GM12878 (cell line): ENCODE measurements around the gene UAP1L1. TPM values are rescaled to one million over a fixed set of nuclear protein-coding genes. Genes with fewer than 3 reads are reported as not detected.
"Not testable (repeated sequence)": the region's sequence is repeated elsewhere in the genome, so short reads cannot be mapped to it uniquely, and the experiment has no call there.

Experiments
- ATAC-seq: fragments of 200-7000 bp; cut with Tn5 transposase; 3 replicates; pipeline ENCODE4 v1.9.1; 2020; ENCODE audit warnings: mild to moderate bottlenecking, moderate library complexity
- BruUV-seq: library from RNA; stranded (reverse); fragments of 400-500 nt; replicated peaks from 2 replicates; lab custom pipeline; 2021; lab: Mats Ljungman, UMichigan
- CTCF ChIA-PET: fragments of 300-600 bp; sonication (Branson Sonifier 250); formaldehyde crosslinking; extraction: SDS; loops from one replicate; lab custom pipeline; 2021; ENCODE audit warnings: inconsistent platforms; lab: Yijun Ruan, JAX
- POLR2A ChIA-PET: fragments of 350-600 bp; formaldehyde crosslinking; extraction: SDS; loops from one replicate; lab custom pipeline; 2021; ENCODE audit warnings: inconsistent platforms; lab: Charles Lee
- RAD21 ChIA-PET: fragments of 300-600 bp; sonication (Branson Sonifier 250); formaldehyde crosslinking; loops from one replicate; lab custom pipeline; 2023; ENCODE audit warnings: antibody characterized with exemption; ENCODE audit not compliant: unreplicated experiment; lab: Charles Lee
- SMC1A ChIA-PET: fragments of 300-600 bp; sonication (Branson Sonifier 250); formaldehyde crosslinking; loops from one replicate; lab custom pipeline; 2023; ENCODE audit not compliant: unreplicated experiment, uncharacterized antibody; lab: Charles Lee
- DNase-seq: peaks from one replicate; pipeline ENCODE4 v3.0.0-alpha.2; 2011; ENCODE audit warnings: low read depth, low spot score
- FAIRE-seq: peaks from 3 replicates; lab custom pipeline; 2011; peaks lifted over from hg19 to GRCh38; lab: Jason Lieb, UNC
- H2AFZ ChIP-seq: 2 replicates; pipeline ENCODE4 v1.6.0; 2011; ENCODE audit warnings: low read depth, low read length, control low read depth; ENCODE audit not compliant: control insufficient read depth
- H3K27ac ChIP-seq: 2 replicates; pipeline ENCODE4 v1.5.1; 2011; ENCODE audit warnings: control low read depth; ENCODE audit not compliant: control insufficient read depth, insufficient read depth
- H3K27me3 ChIP-seq, 2 experiments: replicated peaks in 1 of 2; 2 replicates each; pipeline versions ENCODE4 v1.6.0 to v1.6.1; 2011; ENCODE audit warnings: low read length in 1 of 2; ENCODE audit not compliant: control insufficient read depth in 2 of 2, insufficient read depth in 2 of 2
- H3K36me3 ChIP-seq, 2 experiments: 2 replicates each; pipeline ENCODE4 v1.5.1; 2011; ENCODE audit warnings: low read length in 1 of 2; ENCODE audit not compliant: control insufficient read depth in 2 of 2, insufficient read depth in 2 of 2
- H3K4me1 ChIP-seq: 2 replicates; pipeline ENCODE4 v1.6.1; 2011; ENCODE audit warnings: mild to moderate bottlenecking, low read length, moderate library complexity, mixed read lengths; ENCODE audit not compliant: control insufficient read depth, insufficient read depth
- H3K4me2 ChIP-seq: 2 replicates; pipeline ENCODE4 v1.6.0; 2011; ENCODE audit warnings: control low read depth; ENCODE audit not compliant: control insufficient read depth, insufficient read depth
- H3K4me3 ChIP-seq: fragments of 200-600 bp; sonication (generic); 2 replicates; pipeline ENCODE4 v1.5.1; 2016
- H3K79me2 ChIP-seq: 2 replicates; pipeline ENCODE4 v1.6.0; 2011; ENCODE audit warnings: low read length; ENCODE audit not compliant: control insufficient read depth, insufficient read depth
- H3K9ac ChIP-seq: 2 replicates; pipeline ENCODE4 v1.8.0; 2011; ENCODE audit warnings: low read length, control low read depth, mixed read lengths; ENCODE audit not compliant: control insufficient read depth, insufficient read depth
- H3K9me3 ChIP-seq: replicated peaks from 3 replicates; pipeline ENCODE4 v1.5.1; 2011; ENCODE audit warnings: mild to moderate bottlenecking, low read length; ENCODE audit not compliant: control insufficient read depth, insufficient read depth
- H4K20me1 ChIP-seq: 2 replicates; pipeline ENCODE4 v1.6.0; 2011; ENCODE audit not compliant: control insufficient read depth, insufficient read depth
- CHD4 ChIP-seq: fragments of 200-600 bp; sonication (generic); IDR thresholded peaks from 2 replicates; pipeline ENCODE4 v1.6.1; 2016; ENCODE audit warnings: mild to moderate bottlenecking
- DPF2 ChIP-seq: fragments of 450-650 bp; IDR thresholded peaks from 2 replicates; pipeline ENCODE4 v1.6.1; 2017; ENCODE audit warnings: mild to moderate bottlenecking
- EP300 ChIP-seq, 2 experiments: fragments of 150-350 bp in 1 of 2; IDR thresholded peaks; 2 replicates each; pipeline ENCODE4 v1.6.1; 2011 to 2012; ENCODE audit warnings: low read depth in 2 of 2, low read length in 2 of 2, borderline replicate concordance in 1 of 2, improper control_type of control experiment in 1 of 2, inconsistent platforms in 1 of 2; ENCODE audit not compliant: control insufficient read depth in 1 of 2
- IKZF1 ChIP-seq: fragments of 450-650 bp; conservative IDR thresholded peaks from 2 replicates; pipeline ENCODE4 v1.6.1; 2017; ENCODE audit warnings: antibody characterized with exemption, mild to moderate bottlenecking
- IRF4 ChIP-seq: IDR thresholded peaks from 2 replicates; pipeline ENCODE4 v1.6.1; 2011; ENCODE audit warnings: low read depth, low read length
- MTA3 ChIP-seq: IDR thresholded peaks from 2 replicates; pipeline ENCODE4 v1.6.1; 2012; ENCODE audit warnings: low read length, inconsistent platforms, borderline replicate concordance
- NFIC ChIP-seq: IDR thresholded peaks from 2 replicates; pipeline ENCODE4 v1.6.1; 2012; ENCODE audit warnings: low read depth, mild to moderate bottlenecking, inconsistent platforms, low read length, moderate library complexity
- POLR2AphosphoS5 ChIP-seq: IDR thresholded peaks from 2 replicates; pipeline ENCODE4 v1.6.1; 2011; ENCODE audit warnings: mild to moderate bottlenecking, low read length, inconsistent platforms
- RAD21 ChIP-seq: IDR thresholded peaks from 2 replicates; pipeline ENCODE4 v1.6.1; 2011; ENCODE audit warnings: mild to moderate bottlenecking, low read depth, low read length, moderate library complexity; ENCODE audit not compliant: insufficient read depth
- SREBF1 ChIP-seq: IDR thresholded peaks from 2 replicates; pipeline ENCODE4 v1.6.1; 2012; ENCODE audit warnings: mild to moderate bottlenecking, low read length
- STAT3 ChIP-seq: IDR thresholded peaks from 2 replicates; pipeline ENCODE4 v1.6.1; 2011; ENCODE audit warnings: low read depth, low read length, improper control_type of control experiment
- ZNF217 ChIP-seq: fragments of 450-650 bp; IDR thresholded peaks from 2 replicates; pipeline ENCODE4 v1.6.1; 2017; ENCODE audit warnings: antibody characterized with exemption, mild to moderate bottlenecking
- ZNF24 ChIP-seq: fragments of 450-650 bp; IDR thresholded peaks from 2 replicates; pipeline ENCODE4 v1.6.1; 2017; ENCODE audit warnings: antibody characterized with exemption, mild to moderate bottlenecking
- WGBS: methylation state at CpG from one replicate; pipeline ENCODE4 v1.1.6; 2016; ENCODE audit warnings: low lambda C conversion rate; ENCODE audit not compliant: insufficient replicate concordance, insufficient coverage; ENCODE audit errors: missing lambda C conversion rate; 5-methylcytosine and 5-hydroxymethylcytosine counted together
- in situ Hi-C: fragments of 300-500 bp; cut with MboI; formaldehyde crosslinking; loops from 9 replicates; pipeline ENCODE4 v1.14.3; 2018; ENCODE audit warnings: mixed read lengths
- intact Hi-C: fragments of 100-400 bp; cut with micrococcal nuclease; formaldehyde crosslinking; loops from one replicate; pipeline ENCODE4 v1.14.2; 2022; ENCODE audit not compliant: unreplicated experiment
- polyA plus RNA-seq, 11 experiments: library from polyadenylated mRNA; depleted of rRNA in 4 of 11; unstranded in 6 of 11; stranded (reverse) in 5 of 11; fragments of >200 nt; fragmentation: Nextera tagmentation in 4 of 11; fragmentation: Illumina TruSeq in 1 of 11; extraction: Ambion mirVana in 4 of 11; extraction: Trizol in 1 of 11; gene quantifications; 1 replicate in 1 of 11; 2 replicates in 10 of 11; pipeline versions ENCODE4 v1.2.1 to v1.2.3, GENCODE V29; 2011 to 2016; ENCODE audit warnings: inconsistent platforms in 2 of 11, missing spikeins in 2 of 11, low read depth in 1 of 11
- total RNA-seq, 4 experiments: library from RNA; depleted of rRNA in 3 of 4; stranded (reverse); fragments of >200 nt in 3 of 4; fragmentation: Illumina TruSeq in 1 of 4; extraction: Trizol in 1 of 4; gene quantifications; 2 replicates each; pipeline versions ENCODE4 v1.2.1 to v1.2.3, GENCODE V29; 2013 to 2021
- TF ChIP-seq, protein P1 (sequence below): fragments of 450-650 bp; IDR thresholded peaks from 2 replicates; pipeline ENCODE4 v1.6.1; 2018; ENCODE audit warnings: borderline replicate concordance, mild to moderate bottlenecking; ENCODE audit not compliant: partially characterized antibody

UAP1L1 gene
- total and polyA plus RNA-seq, 10 of the 15 experiments (the other 5 are each of a cell fraction or from before 2014, with no cell fraction given): 0.29 to 15.7 (median 5.8) TPM

DNA sequence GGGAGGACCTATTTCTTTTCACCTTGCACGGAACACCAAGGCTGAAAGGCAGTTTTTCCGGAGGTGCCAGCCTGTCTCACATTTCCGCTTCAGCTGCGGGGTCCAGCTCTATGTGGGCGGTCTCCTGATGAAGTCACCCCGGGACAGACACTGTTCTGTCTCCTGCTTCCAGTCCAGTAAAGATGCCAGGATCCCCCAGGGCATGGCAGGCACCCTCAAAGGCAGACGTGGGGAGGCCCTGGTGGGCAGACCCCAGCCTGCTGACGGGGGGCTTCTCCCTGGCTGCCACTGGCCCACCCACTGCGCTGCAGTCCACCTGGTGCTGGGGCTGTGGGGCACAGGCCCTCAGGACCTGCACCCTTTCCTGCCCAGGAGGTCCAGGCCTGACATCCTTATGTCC, 14.5 kb upstream of the UAP1L1 start:
- SMC1A ChIA-PET, intact Hi-C loops, FAIRE-seq, DNase-seq, H2AFZ ChIP-seq, H3K36me3 ChIP-seq, H3K27me3 ChIP-seq, H3K79me2 ChIP-seq, H3K4me2 ChIP-seq, BruUV-seq, H3K9me3 ChIP-seq, H3K27ac ChIP-seq, ATAC-seq, in situ Hi-C loops, H3K9ac ChIP-seq, POLR2A ChIA-PET, H4K20me1 ChIP-seq, H3K4me3 ChIP-seq, H3K4me1 ChIP-seq: not testable (repeated sequence)
- 65% methylated on average over 5 of the region's 9 CpGs for WGBS
- ChIA-PET RAD21 (interaction anchor here (3.1 kb wide), 1 partner anchor 16 kb away, joined by 18 read pairs; the partner anchor contains the start of gene NPDC1), CTCF (interaction anchor here (1.2 to 6.4 kb wide), 4 partner anchors 14 to 115 kb away, joined by 3 to 81 read pairs (median 12); partner anchors contain the start of genes MAN1B1 and NPDC1)

DNA sequence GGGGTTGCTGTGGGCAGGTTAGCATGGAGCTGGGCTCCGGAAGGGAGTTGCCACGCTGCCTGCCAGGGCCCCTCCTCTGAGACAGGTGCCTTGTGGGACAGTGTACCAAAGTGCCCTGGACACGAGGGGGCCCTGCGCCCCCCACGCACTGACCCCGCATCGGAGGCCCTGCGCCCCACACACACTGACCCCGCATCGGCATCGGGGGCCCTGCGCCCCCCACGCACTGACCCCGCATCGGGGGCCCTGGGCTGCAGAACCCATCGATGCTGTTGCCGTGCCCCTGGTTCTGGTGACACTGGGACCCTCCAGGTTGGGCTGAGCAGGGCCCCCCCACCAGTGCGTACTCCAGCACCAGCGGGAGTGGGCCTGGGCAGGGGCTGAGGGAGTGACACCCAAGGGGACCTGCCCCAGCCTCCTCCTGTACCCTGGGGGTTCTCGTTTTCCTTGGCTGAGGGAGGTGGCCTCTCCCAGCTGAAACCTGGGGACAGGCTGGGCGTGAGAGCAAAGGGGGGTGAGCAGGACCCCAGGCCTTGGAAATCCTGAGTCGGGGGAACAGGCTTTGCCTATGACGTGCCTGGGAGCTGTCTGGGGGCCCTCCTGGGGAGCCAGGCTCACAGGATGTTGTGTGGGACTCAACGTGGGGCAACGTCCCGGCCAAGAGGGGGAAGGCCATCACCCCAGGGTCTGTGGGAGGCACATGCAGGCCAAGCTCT, 13.8 kb upstream of the UAP1L1 start:
- in situ Hi-C loops: no loop called here
- no peaks in the 10 kb centered on the region for H3K9me3 ChIP-seq
- WGBS: 77% methylated on average over 26 of the region's 26 CpGs
- intact Hi-C loops: loop anchor here (1.0 kb wide), 2 partner anchors 14 to 276 kb away; no protein-coding TSS in a partner anchor
- DNase-seq: no peak
- no peaks in the 10 kb centered on the region; a peak in 2 of 4 replicates for H3K36me3 ChIP-seq
- no peak overlapping the region for H3K4me2 ChIP-seq
- no peak overlapping the region for H3K4me3 ChIP-seq
- BruUV-seq: no TSS peak
- TF ChIP-seq IKZF1 (no peak), IRF4 (no peak), EP300 (IDR thresholded peaks at IDR 0.05; ENCODE audit: borderline replicate concordance in 1 of 2, control insufficient read depth in 1 of 2, low read depth in 2 of 2, low read length in 2 of 2) (no peak), POLR2AphosphoS5 (no peak), ZNF24 (no peak), DPF2 (no peak), SREBF1 (no peak), STAT3 (no peak), MTA3 (no peak), RAD21 (no peak), CHD4 (no peak), ZNF217 (no peak), NFIC (no peak)
- TF ChIP-seq, protein P1, sequence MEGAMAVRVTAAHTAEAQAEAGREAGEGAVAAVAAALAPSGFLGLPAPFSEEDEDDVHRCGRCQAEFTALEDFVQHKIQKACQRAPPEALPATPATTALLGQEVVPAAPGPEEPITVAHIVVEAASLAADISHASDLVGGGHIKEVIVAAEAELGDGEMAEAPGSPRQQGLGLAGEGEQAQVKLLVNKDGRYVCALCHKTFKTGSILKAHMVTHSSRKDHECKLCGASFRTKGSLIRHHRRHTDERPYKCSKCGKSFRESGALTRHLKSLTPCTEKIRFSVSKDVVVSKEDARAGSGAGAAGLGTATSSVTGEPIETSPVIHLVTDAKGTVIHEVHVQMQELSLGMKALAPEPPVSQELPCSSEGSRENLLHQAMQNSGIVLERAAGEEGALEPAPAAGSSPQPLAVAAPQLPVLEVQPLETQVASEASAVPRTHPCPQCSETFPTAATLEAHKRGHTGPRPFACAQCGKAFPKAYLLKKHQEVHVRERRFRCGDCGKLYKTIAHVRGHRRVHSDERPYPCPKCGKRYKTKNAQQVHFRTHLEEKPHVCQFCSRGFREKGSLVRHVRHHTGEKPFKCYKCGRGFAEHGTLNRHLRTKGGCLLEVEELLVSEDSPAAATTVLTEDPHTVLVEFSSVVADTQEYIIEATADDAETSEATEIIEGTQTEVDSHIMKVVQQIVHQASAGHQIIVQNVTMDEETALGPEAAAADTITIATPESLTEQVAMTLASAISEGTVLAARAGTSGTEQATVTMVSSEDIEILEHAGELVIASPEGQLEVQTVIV: no peak
- SMC1A ChIA-PET: interaction anchor here (1.0 to 1.2 kb wide), 2 partner anchors 28 to 116 kb away, joined by 3 to 4 read pairs; no protein-coding TSS in a partner anchor
- no peak overlapping the region for H3K27ac ChIP-seq
- no peak for FAIRE-seq
- no peaks in the 10 kb centered on the region for H3K27me3 ChIP-seq
- RAD21 ChIA-PET: interaction anchor here (1.0 to 3.1 kb wide), 3 partner anchors 14 to 88 kb away, joined by 6 to 18 read pairs (median 6); partner anchors contain the start of gene NPDC1
- CTCF ChIA-PET: interaction anchor here (0.6 to 6.4 kb wide), 14 partner anchors 8 to 276 kb away, joined by 3 to 81 read pairs (median 4); partner anchors contain the start of genes MAN1B1 and NPDC1
- no peak overlapping the region for H2AFZ ChIP-seq
- peaks cover 8% of the 10 kb centered on the region for H3K4me1 ChIP-seq
- no peak for ATAC-seq
- H3K9ac ChIP-seq: no peak overlapping the region
- H3K79me2 ChIP-seq: no peaks in the 10 kb centered on the region
- POLR2A ChIA-PET: no interaction called here
- H4K20me1 ChIP-seq: no peaks in the 10 kb centered on the region
